GM12892 (cell line): ENCODE results near the gene PCCB.
"Not testable (repeated sequence)": the region's sequence is repeated elsewhere in the genome, so short reads cannot be mapped to it uniquely, and the experiment has no call there.

Experiments
- DNase-seq: peaks from one replicate; pipeline ENCODE4 v3.0.0; 2011; ENCODE audit not compliant: insufficient read length
- FAIRE-seq: peaks from 2 replicates; lab custom pipeline; 2011; peaks lifted over from hg19 to GRCh38; lab: Jason Lieb, UNC
- POLR2A ChIP-seq: IDR thresholded peaks from 2 replicates; pipeline ENCODE4 v1.6.1; 2011; ENCODE audit warnings: low read depth, low read length, control low read depth
- POLR2AphosphoS5 ChIP-seq: IDR thresholded peaks from 2 replicates; pipeline ENCODE4 v1.6.1; 2011; ENCODE audit warnings: low read depth, low read length, control low read depth
- TAF1 ChIP-seq: IDR thresholded peaks from 2 replicates; pipeline ENCODE4 v1.6.1; 2011; ENCODE audit warnings: low read depth, mild to moderate bottlenecking, control low read depth, low read length, borderline replicate concordance

The PCCB gene

GRCh38 chr3:136267235-136267634, 17.1 kb downstream of the PCCB start:
- TF ChIP-seq POLR2AphosphoS5 (no peak), POLR2A (no peak), TAF1 (no peak)
- FAIRE-seq (peak; percentile 21), DNase-seq (no peak)

- no peak for TF ChIP-seq POLR2A
- no peak for DNase-seq
- FAIRE-seq = no peak
These were observed 20.0 kb downstream of the PCCB start for GRCh38 chr3:136270179-136270578.

- not testable (repeated sequence) for FAIRE-seq, DNase-seq
These were observed 21.5 kb downstream of the PCCB start for GRCh38 chr3:136271626-136272025.

- no peak for TF ChIP-seq POLR2A
- TF ChIP-seq TAF1 = no peak
- TF ChIP-seq POLR2AphosphoS5 = no peak
- DNase-seq = no peak
- no peak for FAIRE-seq
These were observed 26.1 kb downstream of the PCCB start for GRCh38 chr3:136276049-136276755.

- TF ChIP-seq POLR2AphosphoS5 (no peak), POLR2A (no peak), TAF1 (no peak)
- DNase-seq = no peak
These were observed 27.0 kb downstream of the PCCB start for GRCh38 chr3:136277115-136277514.

GRCh38 chr3:136277634-136278033, 27.5 kb downstream of the PCCB start:
- TF ChIP-seq TAF1 (no peak), POLR2A (no peak), POLR2AphosphoS5 (no peak)
- DNase-seq (no peak), FAIRE-seq (no peak)

More at GRCh38 chr3:136277115-136277514, 27.0 kb downstream of the PCCB start:
- FAIRE-seq = no peak

- TF ChIP-seq TAF1 (no peak), POLR2A (no peak), POLR2AphosphoS5 (no peak)
- DNase-seq (no peak), FAIRE-seq (no peak)
These were observed 29.0 kb downstream of the PCCB start for GRCh38 chr3:136279092-136279491.

- TF ChIP-seq POLR2AphosphoS5 = no peak
- no peak for TF ChIP-seq TAF1
- TF ChIP-seq POLR2A = no peak
- no peak for DNase-seq
- no peak for FAIRE-seq
These were observed 30.8 kb downstream of the PCCB start for GRCh38 chr3:136280961-136281360.

- DNase-seq (no peak), FAIRE-seq (no peak)
- no peak for TF ChIP-seq TAF1
- no peak for TF ChIP-seq POLR2AphosphoS5
- TF ChIP-seq POLR2A = no peak
These were observed 31.9 kb downstream of the PCCB start for GRCh38 chr3:136281966-136282520.

GRCh38 chr3:136283627-136284026, 33.5 kb downstream of the PCCB start:
- DNase-seq = no peak
- FAIRE-seq = no peak
- TF ChIP-seq POLR2AphosphoS5 (no peak), POLR2A (no peak), TAF1 (no peak)

- DNase-seq (no peak), FAIRE-seq (no peak)
- TF ChIP-seq POLR2A = no peak
- no peak for TF ChIP-seq POLR2AphosphoS5
- TF ChIP-seq TAF1 = no peak
These were observed 41.2 kb downstream of the PCCB start for GRCh38 chr3:136291302-136291701.

- DNase-seq = no peak
- FAIRE-seq = no peak
- TF ChIP-seq TAF1 (no peak), POLR2AphosphoS5 (no peak), POLR2A (no peak)
These were observed 42.4 kb downstream of the PCCB start for GRCh38 chr3:136292500-136292899.
